ENCODE results near the gene MMP23B.
"Not testable (repeated sequence)": the region's sequence is repeated elsewhere in the genome, so short reads cannot be mapped to it uniquely, and the experiment has no call there.

Gene MMP23B

DNA sequence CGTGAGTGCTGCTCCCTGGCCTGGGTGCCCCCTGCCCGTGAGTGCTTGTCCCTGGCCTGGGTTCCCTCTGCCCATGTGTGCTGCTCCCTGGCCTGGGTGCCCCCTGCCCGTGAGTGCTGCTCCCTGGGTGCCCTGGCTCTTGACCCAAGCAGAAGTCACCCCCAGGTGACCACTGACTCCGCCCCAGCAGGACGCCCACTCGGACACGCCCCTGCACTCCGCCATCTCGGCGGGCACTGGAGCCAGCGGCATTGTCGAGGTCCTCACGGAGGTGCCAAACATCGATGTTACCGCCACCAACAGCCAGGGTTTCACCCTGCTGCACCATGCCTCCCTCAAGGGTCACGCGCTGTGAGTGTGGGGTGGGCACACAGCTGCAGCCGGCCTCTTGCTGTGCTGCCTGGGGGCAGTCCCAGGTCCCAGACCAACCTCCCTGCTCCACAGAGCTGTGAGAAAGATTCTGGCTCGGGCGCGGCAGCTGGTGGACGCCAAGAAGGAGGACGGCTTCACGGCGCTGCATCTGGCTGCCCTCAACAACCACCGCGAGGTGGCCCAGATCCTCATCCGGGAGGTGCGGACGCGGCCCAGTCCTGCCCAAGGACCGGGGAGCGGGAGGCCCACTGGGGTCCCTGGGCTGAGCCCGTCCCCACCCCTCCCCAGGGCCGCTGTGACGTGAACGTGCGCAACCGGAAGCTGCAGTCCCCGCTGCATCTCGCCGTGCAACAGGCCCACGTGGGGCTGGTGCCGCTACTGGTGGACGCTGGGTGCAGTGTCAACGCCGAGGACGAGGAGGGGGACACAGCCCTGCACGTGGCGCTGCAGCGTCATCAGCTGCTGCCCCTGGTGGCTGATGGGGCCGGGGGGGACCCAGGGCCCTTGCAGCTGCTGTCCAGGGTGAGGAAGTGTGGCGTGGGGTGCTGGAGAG, 3.9 kb upstream of the MMP23B start:
- TF ChIP-seq CTCF (IDR thresholded peaks at IDR 0.05; ENCODE audit: unreplicated experiment in 3 of 3), result no peak
- no peaks in the 10 kb centered on the region for H3K27me3 Mint-ChIP-seq (ENCODE audit: low read depth)
- no peak overlapping the region for H3K27ac Mint-ChIP-seq
- no peak overlapping the region for H3K4me3 Mint-ChIP-seq
- no peaks in the 10 kb centered on the region for H3K4me1 Mint-ChIP-seq
- H3K36me3 Mint-ChIP-seq (ENCODE audit: low read depth), result no peaks in the 10 kb centered on the region
- no peaks in the 10 kb centered on the region for H3K9me3 Mint-ChIP-seq

DNA sequence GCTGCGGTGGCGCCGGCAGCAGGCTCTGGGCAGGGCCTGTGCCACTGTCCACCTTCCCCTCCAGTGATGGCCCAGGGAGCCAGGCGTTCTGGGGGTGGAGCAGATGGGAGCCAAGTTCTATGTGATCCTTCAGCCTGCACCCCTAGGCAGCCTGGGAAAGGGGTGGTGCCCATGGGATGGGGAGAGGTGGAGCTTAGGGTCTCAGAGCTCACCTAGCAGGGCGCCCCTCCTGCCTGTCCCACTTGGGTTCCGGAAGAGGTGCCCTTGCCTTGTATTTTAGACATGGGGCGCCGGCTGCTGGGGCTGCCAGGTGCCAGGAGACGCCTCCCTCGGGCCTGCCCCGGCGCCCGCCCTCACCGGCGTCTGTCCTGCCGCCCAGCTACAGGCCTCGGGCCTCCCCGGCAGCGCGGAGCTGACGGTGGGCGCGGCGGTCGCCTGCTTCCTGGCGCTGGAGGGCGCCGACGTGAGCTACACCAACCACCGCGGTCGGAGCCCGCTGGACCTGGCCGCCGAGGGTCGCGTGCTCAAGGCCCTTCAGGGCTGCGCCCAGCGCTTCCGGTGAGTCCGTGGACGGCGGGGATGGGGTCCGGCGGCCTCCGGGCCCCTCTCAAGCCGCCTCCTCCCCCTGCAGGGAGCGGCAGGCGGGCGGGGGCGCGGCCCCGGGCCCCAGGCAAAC, 3.1 kb upstream of the MMP23B start:
- no peak for TF ChIP-seq CTCF (IDR thresholded peaks at IDR 0.05; ENCODE audit: unreplicated experiment in 3 of 3)
- Mint-ChIP-seq H3K27me3 (ENCODE audit: low read depth) (no peaks in the 10 kb centered on the region), H3K4me1 (no peaks in the 10 kb centered on the region), H3K36me3 (ENCODE audit: low read depth) (no peaks in the 10 kb centered on the region), H3K27ac (no peak overlapping the region), H3K4me3 (no peak overlapping the region), H3K9me3 (no peaks in the 10 kb centered on the region)

GRCh38 chr1:1629430-1630190, 2.4 kb upstream of the MMP23B start:
- Mint-ChIP-seq H3K27me3 (ENCODE audit: low read depth) (no peaks in the 10 kb centered on the region), H3K4me3 (peak overlapping the region in 1 of 3 experiments; percentile 56), H3K36me3 (ENCODE audit: low read depth) (no peaks in the 10 kb centered on the region), H3K9me3 (no peaks in the 10 kb centered on the region), H3K27ac (no peak overlapping the region), H3K4me1 (no peaks in the 10 kb centered on the region)
- no peak for TF ChIP-seq CTCF (IDR thresholded peaks at IDR 0.05; ENCODE audit: unreplicated experiment in 3 of 3)

GRCh38 chr1:1630191-1630964, 1.6 kb upstream of the MMP23B start:
- H3K9me3 Mint-ChIP-seq, result no peaks in the 10 kb centered on the region
- H3K4me3 Mint-ChIP-seq, result peak overlapping the region; percentile 71 to 82 (median 79)
- no peaks in the 10 kb centered on the region for H3K36me3 Mint-ChIP-seq (ENCODE audit: low read depth)
- H3K27me3 Mint-ChIP-seq (ENCODE audit: low read depth), result no peaks in the 10 kb centered on the region
- TF ChIP-seq CTCF (IDR thresholded peaks at IDR 0.05; ENCODE audit: unreplicated experiment in 3 of 3), result no peak
- H3K27ac Mint-ChIP-seq, result no peak overlapping the region
- no peaks in the 10 kb centered on the region for H3K4me1 Mint-ChIP-seq

- Mint-ChIP-seq H3K9me3 (no peaks in the 10 kb centered on the region), H3K36me3 (ENCODE audit: low read depth) (no peaks in the 10 kb centered on the region), H3K4me1 (no peaks in the 10 kb centered on the region), H3K27me3 (ENCODE audit: low read depth) (no peaks in the 10 kb centered on the region), H3K27ac (no peak overlapping the region), H3K4me3 (peak overlapping the region; percentile 75 to 78 (median 78))
- TF ChIP-seq CTCF (IDR thresholded peaks at IDR 0.05; ENCODE audit: unreplicated experiment in 3 of 3), result no peak
Observed at GRCh38 chr1:1630965-1631781, 800 bp upstream of the MMP23B start.

- H3K9me3 Mint-ChIP-seq; H3K4me3 Mint-ChIP-seq; H3K27me3 Mint-ChIP-seq (ENCODE audit: low read depth); H3K4me1 Mint-ChIP-seq; H3K36me3 Mint-ChIP-seq (ENCODE audit: low read depth); H3K27ac Mint-ChIP-seq: not testable (repeated sequence)
Observed at GRCh38 chr1:1633409-1633808, 1.4 kb downstream of the MMP23B start.

- not testable (repeated sequence) for H3K27me3 Mint-ChIP-seq (ENCODE audit: low read depth)
Observed at GRCh38 chr1:1634613-1635012, 2.6 kb downstream of the MMP23B start.

More at GRCh38 chr1:1634613-1635012, 2.6 kb downstream of the MMP23B start:
- H3K27ac Mint-ChIP-seq; H3K36me3 Mint-ChIP-seq (ENCODE audit: low read depth); H3K4me1 Mint-ChIP-seq; H3K9me3 Mint-ChIP-seq; H3K4me3 Mint-ChIP-seq: not testable (repeated sequence)

Data from nephron (organoid).